ENCODE results near the gene SLC25A25.
"Not testable (repeated sequence)": the region's sequence is repeated elsewhere in the genome, so short reads cannot be mapped to it uniquely, and the experiment has no call there.

GRCh38 chr9:128045409-128045808, 22.6 kb upstream of the SLC25A25 start:
- not testable (repeated sequence) for TF ChIP-seq POLR2A, CTCF (IDR thresholded peaks at IDR 0.05)

Measured in esophagus squamous epithelium (tissue), 4 donors.